ENCODE data around the gene SRSF3.
"Not testable (repeated sequence)": the region's sequence is repeated elsewhere in the genome, so short reads cannot be mapped to it uniquely, and the experiment has no call there.

The SRSF3 gene

GRCh38 chr6:36577301-36577700 lies 16.9 kb upstream of the SRSF3 start:
- no peak overlapping the region for H3K4me3 ChIP-seq (ENCODE audit: low read depth, low read length)
- no peak for DNase-seq (ENCODE audit: low read depth)
- no peak for TF ChIP-seq CTCF (IDR thresholded peaks at IDR 0.05; ENCODE audit: control insufficient read depth, extremely low read depth, insufficient read depth)

- TF ChIP-seq CTCF (IDR thresholded peaks at IDR 0.05; ENCODE audit: control insufficient read depth, extremely low read depth, insufficient read depth), result no peak
- no peak overlapping the region for H3K4me3 ChIP-seq (ENCODE audit: low read depth, low read length)
- no peak for DNase-seq (ENCODE audit: low read depth)
Measured at GRCh38 chr6:36578030-36578429, 16.1 kb upstream of the SRSF3 start.

- H3K4me3 ChIP-seq (ENCODE audit: low read depth, low read length), result no peak overlapping the region
- DNase-seq (ENCODE audit: low read depth), result no peak
- no peak for TF ChIP-seq CTCF (IDR thresholded peaks at IDR 0.05; ENCODE audit: control insufficient read depth, extremely low read depth, insufficient read depth)
Measured at GRCh38 chr6:36578431-36578830, 15.7 kb upstream of the SRSF3 start.

GRCh38 chr6:36580184-36580526 lies 14.0 kb upstream of the SRSF3 start:
- DNase-seq (ENCODE audit: low read depth), result no peak
- TF ChIP-seq CTCF (IDR thresholded peaks at IDR 0.05; ENCODE audit: control insufficient read depth, extremely low read depth, insufficient read depth), result no peak
- H3K4me3 ChIP-seq (ENCODE audit: low read depth, low read length), result no peak overlapping the region

GRCh38 chr6:36581716-36582115 lies 12.4 kb upstream of the SRSF3 start:
- no peak for DNase-seq (ENCODE audit: low read depth)
- no peak for TF ChIP-seq CTCF (IDR thresholded peaks at IDR 0.05; ENCODE audit: control insufficient read depth, extremely low read depth, insufficient read depth)
- H3K4me3 ChIP-seq (ENCODE audit: low read depth, low read length), result no peak overlapping the region

GRCh38 chr6:36586606-36587005 lies 7.6 kb upstream of the SRSF3 start:
- TF ChIP-seq CTCF (IDR thresholded peaks at IDR 0.05; ENCODE audit: control insufficient read depth, extremely low read depth, insufficient read depth), result no peak
- H3K4me3 ChIP-seq (ENCODE audit: low read depth, low read length), result no peak overlapping the region
- DNase-seq (ENCODE audit: low read depth), result no peak

- not testable (repeated sequence) for DNase-seq (ENCODE audit: low read depth); H3K4me3 ChIP-seq (ENCODE audit: low read depth, low read length)
Measured at GRCh38 chr6:36589025-36589400, 5.1 kb upstream of the SRSF3 start.

- H3K4me3 ChIP-seq (ENCODE audit: low read depth, low read length), result no peak overlapping the region
- DNase-seq (ENCODE audit: low read depth), result no peak
- TF ChIP-seq CTCF (IDR thresholded peaks at IDR 0.05; ENCODE audit: control insufficient read depth, extremely low read depth, insufficient read depth), result no peak
Measured at GRCh38 chr6:36590237-36590636, 3.9 kb upstream of the SRSF3 start.

All from LNCaP clone FGC (cell line).